ENCODE measurements around the gene ZNF407.

- TF ChIP-seq YY1 (IDR thresholded peaks at IDR 0.05; ENCODE audit: insufficient read depth, insufficient read length) (no peak), ZNF274 (IDR thresholded peaks at IDR 0.05; ENCODE audit: low read depth, low read length) (no peak), SUZ12 (IDR thresholded peaks at IDR 0.05; ENCODE audit: extremely low read depth, insufficient read depth, insufficient read length) (no peak)
Observed at GRCh38 chr18:74914648-74915047, 317.0 kb downstream of the ZNF407 start.

Data from NT2/D1 (cell line).